Osteocyte (in vitro differentiated cells): ENCODE measurements around the gene STAMBPL1. TPM values are rescaled to one million over a fixed set of nuclear protein-coding genes. Genes with fewer than 3 reads are reported as not detected.

Source experiments
- DNase-seq: peaks from one replicate; pipeline ENCODE4 v3.0.0; 2021; ENCODE audit warnings: mixed read lengths; ENCODE audit not compliant: unreplicated experiment; ENCODE audit errors: extremely low spot score
- H3K27ac Mint-ChIP-seq: one replicate; pipeline ENCODE4 v1.8.0; 2021; ENCODE audit warnings: mild to moderate bottlenecking, mixed read lengths; ENCODE audit not compliant: unreplicated experiment
- H3K27me3 Mint-ChIP-seq: one replicate; pipeline ENCODE4 v1.8.0; 2021; ENCODE audit warnings: mixed read lengths; ENCODE audit not compliant: unreplicated experiment
- H3K36me3 Mint-ChIP-seq: one replicate; pipeline ENCODE4 v1.8.0; 2021; ENCODE audit warnings: mixed read lengths; ENCODE audit not compliant: unreplicated experiment
- H3K4me1 Mint-ChIP-seq: one replicate; pipeline ENCODE4 v1.8.0; 2021; ENCODE audit warnings: mixed read lengths; ENCODE audit not compliant: unreplicated experiment
- H3K4me3 Mint-ChIP-seq: one replicate; pipeline ENCODE4 v1.8.0; 2021; ENCODE audit warnings: mild to moderate bottlenecking, moderate library complexity, mixed read lengths; ENCODE audit not compliant: unreplicated experiment
- H3K9me3 Mint-ChIP-seq: one replicate; pipeline ENCODE4 v1.8.0; 2021; ENCODE audit warnings: mixed read lengths; ENCODE audit not compliant: unreplicated experiment
- total RNA-seq: library from RNA; stranded (reverse); gene quantifications from 2 replicates; pipeline ENCODE4 v1.2.1, GENCODE V29; 2021
- TF ChIP-seq, protein P1 (sequence below): fragments of 200-600 bp; sonication (generic); IDR thresholded peaks from 2 replicates; pipeline ENCODE4 v1.5.0; 2021; ENCODE audit warnings: antibody characterized with exemption, mild to moderate bottlenecking, moderate library complexity

The STAMBPL1 gene
- total RNA-seq, 1 donor from 2014 or later, result 4.8 TPM

DNA sequence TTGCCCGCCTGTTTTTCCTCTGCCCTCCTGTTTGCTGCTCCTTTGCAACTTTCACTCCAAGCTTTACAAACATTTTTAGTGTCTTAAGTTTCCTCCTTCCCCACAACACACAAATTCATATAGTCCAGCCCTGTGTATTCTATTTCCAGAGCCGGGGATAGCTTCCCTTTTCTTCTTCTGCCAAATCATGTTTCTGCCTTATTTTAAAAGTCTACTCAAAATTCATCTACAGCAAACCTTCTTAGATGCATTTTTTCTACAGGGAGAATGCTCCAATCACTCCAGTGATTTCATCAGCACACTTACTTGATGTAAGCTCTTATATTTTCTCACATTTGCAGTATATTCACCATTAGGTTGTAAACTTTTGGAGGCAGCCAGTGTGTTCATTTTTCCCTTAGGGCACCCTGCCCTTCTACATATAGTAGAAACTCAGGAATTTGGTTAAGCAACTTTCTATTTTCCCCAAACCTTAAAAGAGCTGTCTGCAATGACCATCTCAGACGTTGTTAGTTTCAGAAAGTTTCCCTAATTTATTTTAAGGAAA, 84.9 kb downstream of the STAMBPL1 start:
- DNase-seq, result no peak
- H3K9me3 Mint-ChIP-seq, result no peaks in the 10 kb centered on the region
- H3K27me3 Mint-ChIP-seq, result no peaks in the 10 kb centered on the region
- H3K36me3 Mint-ChIP-seq, result no peaks in the 10 kb centered on the region
- peak overlapping the region; percentile 45 for H3K27ac Mint-ChIP-seq
- H3K4me1 Mint-ChIP-seq, result peaks cover 37% of the 10 kb centered on the region
- TF ChIP-seq, protein P1, sequence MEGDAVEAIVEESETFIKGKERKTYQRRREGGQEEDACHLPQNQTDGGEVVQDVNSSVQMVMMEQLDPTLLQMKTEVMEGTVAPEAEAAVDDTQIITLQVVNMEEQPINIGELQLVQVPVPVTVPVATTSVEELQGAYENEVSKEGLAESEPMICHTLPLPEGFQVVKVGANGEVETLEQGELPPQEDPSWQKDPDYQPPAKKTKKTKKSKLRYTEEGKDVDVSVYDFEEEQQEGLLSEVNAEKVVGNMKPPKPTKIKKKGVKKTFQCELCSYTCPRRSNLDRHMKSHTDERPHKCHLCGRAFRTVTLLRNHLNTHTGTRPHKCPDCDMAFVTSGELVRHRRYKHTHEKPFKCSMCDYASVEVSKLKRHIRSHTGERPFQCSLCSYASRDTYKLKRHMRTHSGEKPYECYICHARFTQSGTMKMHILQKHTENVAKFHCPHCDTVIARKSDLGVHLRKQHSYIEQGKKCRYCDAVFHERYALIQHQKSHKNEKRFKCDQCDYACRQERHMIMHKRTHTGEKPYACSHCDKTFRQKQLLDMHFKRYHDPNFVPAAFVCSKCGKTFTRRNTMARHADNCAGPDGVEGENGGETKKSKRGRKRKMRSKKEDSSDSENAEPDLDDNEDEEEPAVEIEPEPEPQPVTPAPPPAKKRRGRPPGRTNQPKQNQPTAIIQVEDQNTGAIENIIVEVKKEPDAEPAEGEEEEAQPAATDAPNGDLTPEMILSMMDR, result no peak
- H3K4me3 Mint-ChIP-seq, result no peak overlapping the region

DNA sequence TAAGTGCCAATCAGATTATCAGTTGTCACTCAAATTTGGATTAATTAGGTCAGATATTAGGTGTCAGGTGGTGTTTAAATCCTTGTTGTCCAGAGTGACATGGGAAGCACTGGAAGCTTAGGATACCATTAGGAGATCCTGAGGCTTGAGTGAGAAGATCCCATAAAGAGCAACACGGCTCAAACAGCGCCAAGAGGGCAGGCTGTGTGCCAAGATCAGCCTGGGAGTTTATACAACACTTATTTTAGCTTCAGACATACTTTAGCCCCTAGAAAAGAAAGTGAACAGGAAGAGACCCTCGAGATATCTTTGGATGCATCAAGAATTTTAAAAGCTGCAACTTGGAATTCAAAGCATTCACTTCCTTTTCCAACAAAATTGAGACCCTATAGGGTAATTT, 86.8 kb downstream of the STAMBPL1 start:
- no peaks in the 10 kb centered on the region for H3K27me3 Mint-ChIP-seq
- no peak overlapping the region for H3K4me3 Mint-ChIP-seq
- no peaks in the 10 kb centered on the region for H3K9me3 Mint-ChIP-seq
- peaks cover 37% of the 10 kb centered on the region for H3K4me1 Mint-ChIP-seq
- H3K36me3 Mint-ChIP-seq, result no peaks in the 10 kb centered on the region
- TF ChIP-seq, protein P1, result no peak
- DNase-seq, result no peak
- H3K27ac Mint-ChIP-seq, result no peak overlapping the region

DNA sequence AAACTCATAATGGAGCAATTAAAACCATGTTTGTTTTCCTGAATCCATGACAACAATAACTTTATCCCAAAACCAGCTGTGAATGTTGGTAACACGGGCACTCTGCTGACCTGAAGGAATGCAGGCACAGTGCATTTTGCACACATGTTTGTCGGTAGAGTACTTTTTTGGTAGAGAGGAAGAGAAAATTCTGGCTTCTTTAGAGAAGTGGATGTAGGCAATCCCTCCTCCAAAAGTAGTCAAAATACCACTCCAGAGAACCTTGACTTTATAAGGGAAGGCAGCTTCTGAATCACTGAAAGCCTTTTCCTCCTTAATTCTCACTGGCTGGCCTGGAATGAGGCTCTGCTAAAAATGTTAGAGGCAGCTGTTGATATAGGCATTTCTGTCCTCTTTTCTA, 88.3 kb downstream of the STAMBPL1 start:
- no peak for DNase-seq
- no peak overlapping the region for H3K4me3 Mint-ChIP-seq
- no peaks in the 10 kb centered on the region for H3K36me3 Mint-ChIP-seq
- H3K27ac Mint-ChIP-seq, result peak overlapping the region; percentile 33
- TF ChIP-seq, protein P1, result no peak
- peaks cover 37% of the 10 kb centered on the region for H3K4me1 Mint-ChIP-seq
- no peaks in the 10 kb centered on the region for H3K27me3 Mint-ChIP-seq
- H3K9me3 Mint-ChIP-seq, result no peaks in the 10 kb centered on the region

DNA sequence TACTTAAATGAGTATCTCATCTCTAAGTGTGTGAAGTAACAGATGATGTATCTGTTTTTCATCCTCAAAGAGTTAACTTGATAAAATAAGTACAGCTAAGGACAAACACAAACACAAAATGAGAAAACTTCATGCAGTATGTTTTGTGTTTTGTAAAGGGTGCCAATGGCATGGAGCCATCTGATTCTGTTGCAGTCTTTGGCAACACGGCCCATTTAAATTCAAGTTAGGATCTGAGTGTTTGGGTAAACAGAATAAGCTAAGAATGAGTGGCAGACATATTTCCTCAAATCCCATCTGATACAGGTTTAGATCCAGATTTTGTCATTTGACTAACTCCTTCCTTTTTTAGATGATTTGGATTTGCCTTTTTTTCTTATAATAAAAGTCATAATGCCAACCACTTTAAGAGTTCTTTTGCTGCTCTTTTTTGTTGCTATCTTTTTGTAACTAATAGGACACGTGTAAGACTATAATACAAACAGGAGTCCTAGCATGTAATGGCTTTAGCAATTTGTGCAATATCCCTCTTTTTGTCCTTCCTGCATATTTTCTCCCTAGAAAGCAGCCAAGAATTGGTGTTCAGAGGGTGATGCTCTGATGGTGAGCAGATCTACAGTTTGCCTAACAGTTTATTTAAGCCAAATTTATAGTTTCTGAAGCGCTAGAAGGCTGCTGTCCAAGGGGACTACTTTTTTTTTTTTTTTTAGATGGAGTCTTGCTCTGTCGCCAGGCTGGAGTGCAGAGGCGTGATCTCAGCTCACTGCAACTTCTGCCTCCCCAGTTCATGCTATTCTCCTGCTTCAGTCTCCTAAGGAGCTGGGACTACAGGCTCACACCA, 91.4 kb downstream of the STAMBPL1 start:
- H3K36me3 Mint-ChIP-seq, result no peaks in the 10 kb centered on the region
- DNase-seq, result no peak

More for the DNA sequence above, 91.4 kb downstream of the STAMBPL1 start:
- Mint-ChIP-seq H3K4me3 (no peak overlapping the region), H3K27ac (no peak overlapping the region), H3K9me3 (no peaks in the 10 kb centered on the region), H3K4me1 (peaks cover 32% of the 10 kb centered on the region), H3K27me3 (no peaks in the 10 kb centered on the region)
- TF ChIP-seq, protein P1, result no peak

Other genes starting within 250 kb of the STAMBPL1 start
- gene LIPF, start 215.8 kb upstream of the STAMBPL1 start, total RNA-seq, result not detected in 2 replicates
- gene LIPK, start 174.0 kb upstream of the STAMBPL1 start, total RNA-seq, result not detected in 2 replicates
- not detected in 2 replicates for gene LIPN, start 120.2 kb upstream of the STAMBPL1 start, total RNA-seq
- not detected in 2 replicates for gene LIPM, start 77.5 kb upstream of the STAMBPL1 start, total RNA-seq
- not detected in 2 replicates for gene ANKRD22, start 28.4 kb upstream of the STAMBPL1 start, total RNA-seq
- gene ACTA2, start 72.5 kb downstream of the STAMBPL1 start, total RNA-seq, result 315 and 329 TPM in 2 replicates
- 6.9 and 8.8 TPM in 2 replicates for gene FAS, start 110.6 kb downstream of the STAMBPL1 start, total RNA-seq